RPMI7951 (cell line): ENCODE results near the gene CCR5AS.
"Not testable (repeated sequence)": the region's sequence is repeated elsewhere in the genome, so short reads cannot be mapped to it uniquely, and the experiment has no call there.

Experiments
- DNase-seq: peaks from one replicate; pipeline ENCODE4 v3.0.0-alpha.2; 2012; ENCODE audit warnings: low read depth

Gene CCR5AS

DNA sequence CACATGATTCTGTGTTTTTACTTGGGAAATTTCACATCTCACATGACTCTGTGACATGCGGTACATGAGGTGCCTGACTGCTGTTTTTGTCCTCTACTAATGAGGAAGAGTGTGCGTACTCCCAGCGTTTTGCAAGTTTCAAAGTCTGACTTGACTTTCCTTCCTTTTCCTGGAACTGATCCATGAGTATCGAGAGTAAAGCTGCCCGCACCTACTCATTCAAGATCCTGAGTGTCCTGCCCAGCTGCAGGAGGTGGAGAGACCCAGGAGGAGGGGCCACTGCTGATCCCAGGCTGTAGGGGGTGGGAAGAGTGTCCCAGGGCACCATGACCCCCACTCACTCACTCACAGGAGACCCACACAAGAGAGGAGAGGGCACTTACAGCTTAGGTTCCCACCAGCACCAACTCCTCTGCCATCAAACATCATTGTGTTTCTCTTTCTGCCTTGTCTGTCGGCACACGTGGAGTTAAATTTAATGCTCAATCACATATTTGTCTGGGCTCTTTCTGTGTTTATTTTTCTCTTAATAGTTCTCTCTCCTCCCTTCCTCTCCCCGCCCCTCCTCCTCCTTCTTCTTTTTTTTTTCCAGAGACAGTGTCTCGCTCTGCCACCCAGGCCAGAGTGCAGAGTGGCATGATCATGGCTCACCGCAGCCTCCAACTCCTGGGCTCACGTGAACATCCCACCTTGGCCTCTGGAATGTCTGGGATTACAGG, 1.4 kb downstream of the CCR5AS start:
- no peak for DNase-seq

DNA sequence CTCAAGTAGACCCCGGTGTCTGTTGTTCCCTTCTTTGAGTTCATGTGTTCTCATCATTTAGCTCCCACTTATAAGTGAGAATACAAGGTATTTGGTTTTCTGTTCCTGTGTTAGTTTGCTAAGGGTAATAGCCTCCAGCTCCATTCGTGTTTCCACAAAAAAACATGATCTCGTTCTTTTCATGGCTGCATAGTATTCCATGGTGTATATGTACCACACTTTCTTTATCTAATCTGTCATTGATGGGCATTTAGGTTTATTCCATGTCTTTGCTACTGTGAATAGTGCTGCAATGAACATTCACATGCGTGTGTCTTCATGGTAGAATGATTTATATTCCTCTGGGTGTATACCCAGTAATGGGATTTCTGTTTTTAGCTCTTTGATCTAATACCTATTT, 4.0 kb downstream of the CCR5AS start:
- DNase-seq = not testable (repeated sequence)

DNA sequence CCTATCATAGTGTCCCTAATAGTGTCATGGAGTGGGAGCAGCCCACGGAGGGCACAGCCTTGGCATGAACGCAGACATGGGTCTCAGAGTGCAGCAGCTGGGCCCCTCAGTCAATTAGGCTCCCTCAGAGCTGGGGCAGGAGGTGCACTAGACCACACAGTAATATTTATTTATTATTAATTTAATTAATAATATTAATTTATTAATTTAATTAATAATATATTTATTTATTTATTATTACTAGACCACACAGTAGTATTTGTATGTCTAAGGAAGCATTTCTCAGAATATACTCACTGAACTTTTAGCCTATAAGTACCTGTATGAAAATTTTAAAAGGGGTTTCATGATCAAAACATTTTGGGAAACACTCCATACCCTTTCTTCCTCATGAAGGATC, 5.3 kb downstream of the CCR5AS start:
- no peak for DNase-seq

DNA sequence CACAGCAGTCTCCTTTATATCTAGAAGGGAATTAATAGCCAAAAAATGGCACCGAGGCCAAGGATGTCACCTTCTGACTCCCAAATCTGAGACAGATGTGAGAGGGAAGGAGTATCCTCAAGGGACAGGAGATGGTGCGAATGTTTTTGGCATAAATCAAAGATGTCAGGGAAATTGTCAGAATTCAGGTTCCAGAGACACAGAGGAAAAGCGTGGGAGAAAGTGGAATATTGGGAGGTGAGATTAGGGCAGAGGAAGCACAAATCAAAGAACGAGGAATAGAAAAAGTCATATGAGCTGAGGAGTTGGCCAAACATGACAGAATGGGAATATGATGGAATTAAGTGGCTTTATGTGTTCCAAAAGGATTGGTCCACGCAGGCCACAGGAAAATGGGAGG, 6.0 kb downstream of the CCR5AS start:
- no peak for DNase-seq

DNA sequence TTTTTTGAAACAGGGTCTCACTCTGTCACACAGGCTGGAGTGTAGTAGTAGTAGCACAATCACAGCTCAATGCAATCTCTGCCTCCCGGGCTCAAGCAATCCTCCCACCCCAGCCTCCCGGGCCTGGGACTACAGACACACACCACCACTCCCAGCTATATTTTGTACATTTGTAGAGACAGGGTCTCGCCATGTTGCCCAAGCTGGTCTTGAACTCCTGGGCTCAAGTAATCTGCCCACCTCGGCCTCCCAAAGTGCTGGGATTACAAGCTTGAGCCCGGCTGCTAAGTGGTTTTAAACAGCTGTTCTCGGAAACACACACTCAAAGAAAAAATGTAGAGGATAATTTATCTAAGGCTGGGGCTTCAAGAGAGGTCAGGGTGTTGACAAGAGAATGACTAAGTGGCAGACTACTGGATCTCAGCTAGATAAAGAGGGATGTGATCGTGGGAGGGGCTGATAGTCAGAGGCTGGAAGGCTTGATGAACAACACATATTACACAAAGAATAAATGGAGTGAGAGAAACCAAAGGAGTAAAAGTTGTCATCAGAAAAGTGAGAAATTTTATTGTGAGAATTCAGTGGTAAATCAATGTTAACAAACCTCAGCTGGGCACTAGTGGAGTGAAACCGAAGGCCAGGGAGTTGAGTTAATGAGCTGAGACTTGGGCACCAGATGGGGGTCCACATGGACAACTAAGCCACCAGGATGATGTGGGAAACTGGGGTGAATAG, 6.7 kb downstream of the CCR5AS start:
- DNase-seq = peak; percentile 89

DNA sequence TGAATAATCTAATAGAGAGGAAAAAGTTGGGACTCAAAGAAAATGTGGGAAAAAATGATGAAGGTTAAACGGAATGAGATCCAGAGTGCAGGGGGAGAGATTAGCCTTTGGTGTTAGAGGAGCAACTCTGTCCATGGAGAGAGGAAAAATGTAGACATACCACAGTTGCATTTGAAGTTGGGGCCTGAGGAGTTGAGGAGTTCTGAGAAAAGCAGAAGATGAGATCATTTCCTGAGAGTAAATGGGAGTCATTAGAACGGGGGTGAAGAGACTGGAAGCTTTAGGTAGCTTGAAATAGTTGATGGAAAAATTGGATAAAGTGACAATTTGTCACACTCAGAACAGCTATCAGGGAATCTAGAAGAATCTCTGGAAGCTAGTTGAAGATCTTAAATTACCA, 7.3 kb downstream of the CCR5AS start:
- DNase-seq = no peak

DNA sequence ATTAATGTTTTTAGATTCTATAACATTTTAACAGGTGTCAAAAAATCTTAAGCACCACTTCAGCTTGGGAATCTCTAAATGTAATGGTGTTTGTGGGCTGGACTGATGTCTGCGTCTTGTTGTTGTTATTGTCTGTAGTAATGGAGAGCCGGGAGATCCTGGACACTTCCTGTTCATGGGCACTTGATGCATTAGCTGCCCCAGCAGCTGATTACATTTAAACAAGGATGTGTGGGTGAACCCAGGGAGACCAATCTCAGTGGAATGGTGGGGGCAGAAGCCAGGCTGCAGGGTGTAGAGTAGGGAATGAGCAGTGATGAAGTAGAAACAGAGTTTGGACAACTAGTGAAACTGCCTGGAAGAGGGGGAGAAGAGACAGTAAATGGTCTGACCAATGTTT, 7.8 kb downstream of the CCR5AS start:
- no peak for DNase-seq

DNA sequence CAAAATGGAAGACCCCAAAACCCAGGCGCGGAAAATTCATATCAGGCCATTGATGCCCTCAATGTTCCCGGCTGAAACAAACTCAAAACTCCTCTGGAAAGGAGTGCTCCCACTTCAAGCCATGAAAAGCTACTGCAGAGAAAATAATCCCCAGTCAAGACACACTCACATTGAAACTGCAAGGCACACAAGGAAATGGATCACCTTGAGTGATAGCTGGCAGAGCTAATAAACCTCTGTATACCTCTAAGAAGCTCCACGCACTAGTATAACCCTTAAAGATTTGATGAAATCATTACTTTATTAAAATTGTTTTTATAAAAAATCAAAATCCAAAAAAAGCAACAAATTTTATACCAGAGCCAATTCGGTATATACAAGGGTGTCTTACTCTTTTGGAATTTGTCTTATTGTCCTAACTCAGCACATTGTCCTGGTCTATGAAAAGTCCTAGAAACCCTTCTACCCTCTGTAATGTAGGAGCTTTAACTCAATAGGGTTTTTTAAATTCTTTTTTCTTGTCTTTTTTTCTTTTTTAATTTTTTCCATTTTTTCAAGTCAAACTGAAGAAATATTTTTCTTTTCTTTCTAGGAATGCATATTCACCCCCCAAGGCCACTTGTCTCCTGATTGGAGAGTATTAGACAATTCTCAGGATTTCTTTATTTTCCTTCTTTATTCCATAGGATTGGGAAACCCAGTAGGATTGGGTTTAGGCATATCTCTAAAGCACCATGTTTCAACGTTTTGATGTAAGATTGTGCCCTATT, 8.5 kb downstream of the CCR5AS start:
- no peak for DNase-seq

DNA sequence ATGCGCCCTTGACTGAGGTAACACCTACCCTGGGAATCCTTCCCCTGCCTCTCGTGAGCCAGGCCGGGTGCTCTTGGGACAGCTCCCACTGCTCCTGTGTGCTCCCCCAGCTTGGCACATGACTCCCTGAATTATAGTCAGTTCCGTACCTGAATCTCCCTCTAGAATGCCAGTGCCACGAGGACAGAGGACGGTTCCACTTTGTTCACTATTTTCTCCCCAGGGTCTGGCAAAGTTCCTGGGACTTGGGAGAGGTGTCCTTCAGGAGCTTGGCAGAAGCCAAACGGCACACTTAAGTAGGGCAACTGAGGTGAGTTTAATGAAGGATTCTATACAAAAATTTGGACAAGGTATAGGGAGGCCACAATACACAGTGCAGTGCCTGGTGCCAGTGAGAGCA, 9.8 kb downstream of the CCR5AS start:
- no peak for DNase-seq

DNA sequence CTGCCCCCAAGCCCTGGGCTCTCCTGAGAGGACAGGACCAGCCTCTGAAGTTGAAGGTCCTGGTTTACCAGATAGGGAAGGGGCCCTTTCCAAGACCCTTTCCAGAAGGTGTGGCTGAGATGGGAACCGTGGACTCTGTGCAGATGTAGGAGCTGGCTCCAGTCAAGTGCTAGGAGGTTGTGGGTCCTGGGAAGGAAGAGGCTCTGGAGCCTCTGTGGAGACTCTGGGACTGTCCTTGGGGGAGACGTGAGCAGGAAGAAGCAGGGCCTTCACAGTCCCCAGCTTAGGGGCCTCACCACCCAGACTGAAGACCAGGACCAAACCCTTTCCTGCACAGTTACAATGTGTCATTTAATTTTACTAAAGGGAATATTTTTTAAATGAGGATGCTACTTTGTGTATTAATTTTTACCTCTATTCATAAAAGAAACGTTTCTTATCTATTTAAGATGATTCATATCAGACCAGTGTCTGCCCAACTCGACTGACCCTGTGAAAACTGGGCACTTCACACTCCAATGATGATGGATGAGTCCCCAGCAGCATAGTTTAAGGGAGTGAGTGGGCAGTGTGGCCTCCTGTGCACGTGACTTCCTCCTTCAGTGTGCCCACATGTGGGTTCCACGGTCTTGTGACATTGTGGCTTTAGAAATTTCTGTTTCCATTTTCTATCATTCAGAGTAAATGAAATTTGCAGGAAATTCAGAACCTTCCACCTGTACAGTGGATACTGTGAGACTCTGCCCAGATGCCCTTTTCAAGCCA, 10.9 kb downstream of the CCR5AS start:
- DNase-seq = peak; percentile 38

DNA sequence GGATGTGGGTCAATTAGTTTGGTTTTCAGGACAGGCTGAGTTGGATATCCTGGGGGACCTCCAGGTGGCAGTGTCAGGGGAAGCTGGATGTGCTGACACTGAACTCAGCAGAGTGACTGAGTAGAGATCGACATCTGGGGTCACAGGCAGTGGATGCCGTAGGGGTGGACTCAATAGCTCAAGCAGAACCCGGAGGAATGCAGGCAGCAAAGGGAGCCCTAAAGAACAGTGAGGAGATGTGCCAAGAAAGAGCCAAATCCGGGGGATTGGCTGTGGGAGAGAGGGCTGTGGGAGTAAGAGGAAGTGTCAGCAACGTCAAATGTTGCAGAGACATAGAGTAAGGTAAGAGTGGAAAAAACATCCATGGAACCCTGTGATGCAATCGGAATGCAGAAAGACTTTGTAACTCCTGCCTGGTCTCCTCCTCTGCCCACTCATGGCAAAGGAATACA, 11.6 kb downstream of the CCR5AS start:
- DNase-seq = no peak

DNA sequence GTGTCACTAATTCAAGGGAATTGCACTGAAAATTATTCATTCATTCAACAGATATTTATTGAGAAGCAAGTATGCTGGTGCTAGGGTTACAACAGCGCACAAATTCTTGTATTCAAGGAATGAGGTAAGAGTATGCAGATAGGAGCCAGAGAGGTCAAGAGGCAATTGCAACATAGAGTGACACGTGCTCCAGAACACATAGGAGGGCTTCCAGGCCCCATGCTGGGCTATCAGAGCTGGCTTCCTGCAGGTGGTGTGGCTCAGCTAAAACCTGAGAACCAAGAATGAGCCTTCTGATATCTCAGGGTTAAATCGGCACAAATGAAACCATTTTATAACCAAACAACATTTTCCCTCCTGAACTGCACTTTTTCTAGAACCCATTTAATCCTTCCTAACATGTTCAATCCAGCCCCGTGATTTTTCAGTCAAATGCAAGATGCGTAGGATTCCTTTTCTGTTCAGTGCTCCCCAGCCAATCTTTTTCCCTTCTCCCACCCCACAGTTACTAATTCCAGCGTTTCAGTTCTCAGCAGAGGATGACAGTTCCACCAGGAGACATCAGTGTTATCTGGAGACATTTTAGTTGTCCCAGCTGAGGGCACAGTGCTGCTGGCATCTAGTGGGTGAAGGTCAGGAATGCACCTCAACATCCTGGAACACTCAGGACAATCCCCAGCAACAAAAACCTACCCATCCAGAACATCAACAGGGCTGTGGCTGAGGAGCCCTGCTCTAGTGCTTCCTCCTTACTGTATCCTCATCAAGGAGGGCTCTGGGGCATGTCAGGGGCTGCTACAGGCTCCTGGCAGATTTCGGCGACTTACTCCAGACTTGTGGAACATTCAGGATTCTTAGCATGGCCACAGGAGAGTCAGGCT, 13.1 kb downstream of the CCR5AS start:
- no peak for DNase-seq

DNA sequence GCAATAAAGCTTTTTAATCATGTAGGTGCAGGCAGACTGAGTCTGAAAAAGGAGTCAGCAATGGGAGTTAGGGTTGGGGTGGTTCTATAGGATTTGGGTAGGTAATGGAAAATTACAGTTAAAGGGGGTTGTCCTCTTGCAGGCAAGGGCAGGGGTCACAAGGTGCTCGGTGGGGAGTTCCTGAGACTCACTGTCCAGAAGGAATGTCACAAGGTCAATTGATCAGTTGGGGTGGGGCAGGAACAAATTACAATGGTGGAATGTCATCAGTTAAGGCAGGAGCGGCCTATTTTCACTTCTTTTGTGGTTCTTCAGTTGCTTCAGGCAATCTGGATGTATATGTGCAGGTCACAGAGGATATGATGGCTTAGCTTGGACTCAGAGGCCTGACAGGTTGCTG, 13.9 kb downstream of the CCR5AS start:
- DNase-seq = no peak

DNA sequence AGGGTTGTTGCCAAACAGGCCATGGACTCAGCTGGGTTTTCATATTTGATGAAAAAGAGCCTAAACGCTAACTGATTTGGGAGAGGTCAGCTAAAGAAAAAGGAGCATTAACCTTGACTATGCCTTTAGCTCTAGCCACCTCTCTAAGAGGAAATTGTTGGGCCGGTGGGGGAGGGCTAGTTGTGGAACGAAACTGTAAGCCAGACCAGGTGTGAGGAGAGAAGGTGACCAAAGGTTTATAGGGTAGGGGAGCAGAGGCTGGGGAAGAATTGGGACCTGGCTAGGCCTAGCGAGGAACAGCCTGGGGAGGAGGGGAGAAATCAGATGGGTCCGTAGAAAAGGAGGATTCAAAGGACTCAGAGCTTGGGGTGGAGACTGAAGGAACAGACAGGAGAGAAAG, 15.3 kb downstream of the CCR5AS start:
- DNase-seq = not testable (repeated sequence)

DNA sequence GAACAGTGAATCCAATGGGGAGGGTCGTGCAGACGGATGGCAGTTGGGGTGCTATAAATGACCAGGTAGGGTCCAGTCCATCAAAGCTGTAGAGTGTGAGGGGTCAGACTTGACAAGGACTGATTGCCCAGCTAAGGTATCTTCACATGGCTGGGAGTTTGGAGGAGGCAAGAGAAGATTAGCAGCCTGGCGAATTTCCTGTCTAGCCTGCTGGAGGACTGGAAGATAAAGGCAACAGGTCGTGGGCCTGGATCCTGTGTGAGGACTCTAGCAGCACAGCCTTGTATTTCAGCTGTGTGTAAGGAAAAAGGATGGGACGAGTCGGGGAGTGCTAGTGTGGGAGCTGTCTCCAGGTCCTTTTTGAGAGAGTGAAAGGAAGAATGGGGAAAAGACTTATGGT, 17.6 kb downstream of the CCR5AS start:
- no peak for DNase-seq

DNA sequence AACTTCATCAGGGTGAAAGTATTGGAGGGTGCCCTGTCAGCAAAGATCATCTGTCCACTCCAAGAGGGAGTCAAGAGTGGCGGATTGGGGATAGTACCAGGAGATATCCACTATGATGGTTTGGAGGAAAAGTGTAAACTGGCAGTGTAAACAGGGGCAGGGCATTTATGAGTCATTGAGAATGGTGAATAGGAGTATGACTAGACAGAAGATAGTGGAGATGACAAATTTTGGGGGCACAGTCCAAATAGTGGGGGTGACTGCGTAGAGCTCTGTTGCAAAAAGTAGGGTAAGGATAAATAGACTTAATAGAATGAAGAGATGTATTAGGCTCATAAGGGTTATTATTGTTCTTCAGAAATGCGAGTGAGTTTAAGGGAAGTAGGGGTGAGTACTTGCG, 18.0 kb downstream of the CCR5AS start:
- not testable (repeated sequence) for DNase-seq

DNA sequence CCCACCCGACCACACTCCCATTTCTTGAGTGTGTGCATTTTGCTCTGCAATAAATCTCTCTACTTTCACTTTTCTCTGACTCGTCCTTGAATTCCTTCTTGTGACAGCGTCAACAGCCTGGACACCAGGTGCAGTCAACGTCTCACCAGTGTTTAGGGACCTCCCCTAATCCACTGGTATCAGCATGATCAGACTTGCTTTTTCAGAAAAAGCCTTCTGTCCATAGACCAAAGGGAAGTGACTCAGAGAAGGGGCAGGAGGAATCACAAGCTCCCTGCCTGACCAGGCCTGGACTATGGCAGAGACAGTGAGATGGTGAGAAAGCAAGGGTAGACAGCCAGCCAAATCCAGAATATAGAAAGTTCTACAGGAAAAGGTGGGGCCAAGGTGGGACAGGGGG, 20.7 kb downstream of the CCR5AS start:
- DNase-seq = peak; percentile 92

DNA sequence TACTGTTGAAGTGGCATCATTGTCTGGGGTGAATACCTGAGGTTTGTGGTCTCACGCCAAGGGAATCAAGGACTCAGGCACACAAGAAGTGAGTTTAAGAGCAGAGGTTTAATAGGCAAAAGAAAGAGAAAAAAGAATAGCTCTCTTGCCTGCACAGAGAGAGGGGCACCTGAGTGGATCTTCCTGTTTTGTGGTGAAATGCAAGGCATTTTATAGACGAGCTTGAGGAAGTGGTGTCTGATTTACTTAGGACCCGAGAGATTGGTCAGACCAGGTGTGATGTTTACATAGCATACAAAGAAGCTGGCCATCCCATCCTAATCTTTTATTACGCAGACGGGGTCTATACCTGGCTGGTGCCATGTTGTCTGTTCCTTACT, 22.9 kb downstream of the CCR5AS start:
- no peak for DNase-seq

DNA sequence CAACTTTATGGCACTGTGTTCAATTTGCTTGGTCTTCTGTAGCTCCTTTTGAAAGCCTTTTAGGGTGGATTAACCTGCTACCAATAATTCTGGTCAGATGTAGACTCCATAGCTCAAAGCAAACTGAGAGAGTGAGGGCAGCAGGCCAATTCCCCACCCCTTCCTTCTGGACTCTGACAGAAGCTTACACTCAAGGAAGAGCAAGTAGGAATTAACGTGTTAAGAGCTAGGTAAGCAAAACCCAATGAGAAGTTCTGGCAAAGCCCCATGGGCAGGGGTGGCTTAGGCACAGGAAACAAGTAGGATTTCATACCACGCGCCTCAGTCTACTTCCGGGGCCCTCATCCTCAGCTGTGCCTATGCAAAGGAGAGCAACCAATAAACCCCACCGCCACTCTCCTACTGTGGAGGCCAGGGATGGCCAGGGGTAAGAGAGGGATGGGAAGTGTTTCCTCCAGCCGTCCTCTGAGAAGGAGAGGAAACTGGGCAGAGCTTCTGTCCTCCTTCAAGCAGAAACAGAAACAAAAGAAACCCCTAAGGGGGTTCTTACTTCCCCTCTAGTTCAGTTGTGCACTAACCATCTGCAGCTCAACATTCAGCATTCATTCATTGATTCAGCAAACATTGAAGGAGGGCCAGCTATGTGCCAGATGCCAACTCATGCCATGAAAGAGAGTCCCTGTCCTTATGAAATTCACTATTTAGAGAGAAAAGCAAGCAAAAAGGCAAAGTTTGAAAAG, 23.5 kb downstream of the CCR5AS start:
- DNase-seq = no peak

DNA sequence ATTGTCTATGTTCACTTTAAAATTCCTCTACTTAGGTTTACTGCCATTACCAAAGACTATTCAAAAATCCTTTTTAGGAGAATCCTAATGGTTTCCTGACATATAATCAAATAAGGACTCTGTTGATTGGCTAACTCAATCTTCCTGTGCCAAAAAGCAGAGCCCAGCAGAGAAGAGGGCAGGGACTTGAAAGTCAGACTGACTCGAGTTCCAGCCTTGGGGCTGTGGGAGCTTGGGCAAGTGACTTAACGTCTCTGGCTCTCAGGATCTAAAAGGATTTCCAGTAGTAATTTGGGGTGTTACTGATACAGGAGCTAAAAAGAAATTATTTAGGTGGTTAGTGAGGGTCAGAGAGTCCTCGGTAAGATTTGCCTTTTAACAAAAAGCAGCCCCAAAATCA, 25.2 kb downstream of the CCR5AS start:
- peak; percentile 18 for DNase-seq
